Hematopoietic multipotent progenitor cell (in vitro differentiated cells): Measurements from ENCODE around the gene DBN1. TPM values are rescaled to one million over a fixed set of nuclear protein-coding genes. Genes with fewer than 3 reads are reported as not detected.
A peak's percentile ranks its signal among the peaks of the same experiment; 100 is the strongest.
"Not testable (repeated sequence)": the region's sequence is repeated elsewhere in the genome, so short reads cannot be mapped to it uniquely, and the experiment has no call there.

Experiments used
- DNase-seq, 3 donors: peaks; one replicate each; pipeline ENCODE4 v3.0.0-alpha.2; 2011 to 2015; ENCODE audit warnings: low read depth in 2 of 3, low spot score in 2 of 3
- total RNA-seq: library from RNA; depleted of rRNA; stranded (reverse); fragments of >200 nt; gene quantifications from one replicate; pipeline ENCODE4 v1.2.3, GENCODE V29; 2012

Gene DBN1
- total RNA-seq, 1 donor = 28.5 TPM

- DNase-seq = no peak
These were observed 41.1 kb downstream of the DBN1 start for GRCh38 chr5:177432143-177432838.

GRCh38 chr5:177431317-177432142 is 41.9 kb downstream of the DBN1 start:
- peak in 2 of 3 donors; percentile 82 to 89 for DNase-seq

GRCh38 chr5:177430972-177431316 is 42.5 kb downstream of the DBN1 start:
- no peak for DNase-seq

- no peak for DNase-seq
These were observed 43.1 kb downstream of the DBN1 start for GRCh38 chr5:177430140-177430951.

- DNase-seq = peak in 2 of 3 donors; percentile 82 to 92
These were observed 44.0 kb downstream of the DBN1 start for GRCh38 chr5:177429248-177430040.

GRCh38 chr5:177428574-177429217 is 44.7 kb downstream of the DBN1 start:
- DNase-seq = no peak

GRCh38 chr5:177427919-177428573 is 45.4 kb downstream of the DBN1 start:
- DNase-seq = peak in 2 of 3 donors; percentile 49 to 59

- no peak for DNase-seq
These were observed 46.1 kb downstream of the DBN1 start for GRCh38 chr5:177427211-177427822.

GRCh38 chr5:177426566-177427210 is 46.7 kb downstream of the DBN1 start, which contains the start of gene GRK6:
GRK6 (plus strand) TSS chr5:177426676; CDS start chr5:177426846, 170 bp downstream.
- peak in 1 of 3 donors; percentile 57 for DNase-seq

GRCh38 chr5:177425801-177426565 is 47.5 kb downstream of the DBN1 start:
- peak; percentile 96 to 100 (median 100) for DNase-seq

- DNase-seq = no peak
These were observed 48.1 kb downstream of the DBN1 start for GRCh38 chr5:177425196-177425800.

- no peak for DNase-seq
These were observed 49.8 kb downstream of the DBN1 start for GRCh38 chr5:177423671-177424070.

- no peak for DNase-seq
These were observed 52.2 kb downstream of the DBN1 start for GRCh38 chr5:177421062-177421798.

GRCh38 chr5:177420472-177420871 is 53.0 kb downstream of the DBN1 start:
- DNase-seq = not testable (repeated sequence)

- no peak for DNase-seq
These were observed 54.4 kb downstream of the DBN1 start for GRCh38 chr5:177419046-177419445.

- not testable (repeated sequence) for DNase-seq
These were observed 56.4 kb downstream of the DBN1 start for GRCh38 chr5:177417081-177417480.
